ENCODE results near the gene AGAP1. TPM values are rescaled to one million over a fixed set of nuclear protein-coding genes. Genes with fewer than 3 reads are reported as not detected.

The AGAP1 gene
- total and polyA plus RNA-seq, 4 donors: 2.0 to 8.5 (median 5.4) TPM

DNA sequence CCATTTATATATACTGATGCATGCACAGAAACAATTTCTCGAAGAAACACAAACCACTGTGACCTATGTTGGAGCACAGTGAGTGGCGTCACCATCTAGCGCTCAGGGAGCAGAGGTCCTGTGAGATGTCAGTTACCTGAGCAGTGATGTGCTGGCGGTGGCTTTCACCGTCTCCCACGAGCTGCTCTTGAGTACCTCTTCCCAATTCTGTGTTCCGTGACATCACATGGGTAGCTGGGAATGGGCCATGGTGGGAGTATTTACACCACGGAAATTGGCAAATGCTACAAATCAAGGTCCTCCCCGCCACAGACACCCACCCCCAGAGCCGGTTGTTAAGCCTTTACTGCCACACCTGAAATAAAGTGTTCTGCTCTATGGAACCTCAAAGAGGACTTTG, 650.0 kb downstream of the AGAP1 start (continued):
- TF ChIP-seq, protein P1, sequence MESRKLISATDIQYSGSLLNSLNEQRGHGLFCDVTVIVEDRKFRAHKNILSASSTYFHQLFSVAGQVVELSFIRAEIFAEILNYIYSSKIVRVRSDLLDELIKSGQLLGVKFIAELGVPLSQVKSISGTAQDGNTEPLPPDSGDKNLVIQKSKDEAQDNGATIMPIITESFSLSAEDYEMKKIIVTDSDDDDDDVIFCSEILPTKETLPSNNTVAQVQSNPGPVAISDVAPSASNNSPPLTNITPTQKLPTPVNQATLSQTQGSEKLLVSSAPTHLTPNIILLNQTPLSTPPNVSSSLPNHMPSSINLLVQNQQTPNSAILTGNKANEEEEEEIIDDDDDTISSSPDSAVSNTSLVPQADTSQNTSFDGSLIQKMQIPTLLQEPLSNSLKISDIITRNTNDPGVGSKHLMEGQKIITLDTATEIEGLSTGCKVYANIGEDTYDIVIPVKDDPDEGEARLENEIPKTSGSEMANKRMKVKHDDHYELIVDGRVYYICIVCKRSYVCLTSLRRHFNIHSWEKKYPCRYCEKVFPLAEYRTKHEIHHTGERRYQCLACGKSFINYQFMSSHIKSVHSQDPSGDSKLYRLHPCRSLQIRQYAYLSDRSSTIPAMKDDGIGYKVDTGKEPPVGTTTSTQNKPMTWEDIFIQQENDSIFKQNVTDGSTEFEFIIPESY (IDR thresholded peaks at IDR 0.05): no peak
- no peak for TF ChIP-seq RXRA (IDR thresholded peaks at IDR 0.05)
- no peak for TF ChIP-seq FOXA1 (IDR thresholded peaks at IDR 0.05)
- TF ChIP-seq RAD21 (IDR thresholded peaks at IDR 0.05): no peak
- TF ChIP-seq NR2F2 (IDR thresholded peaks at IDR 0.05): no peak
- no peak for TF ChIP-seq HNF4A (conservative IDR thresholded peaks at IDR 0.05)

GRCh38 chr2:236146436-236146835, 652.6 kb downstream of the AGAP1 start:
- Histone ChIP-seq H3K9me3 (ENCODE audit: control insufficient read depth in 4 of 4, low read length in 3 of 4) (peaks cover 0 to 8% (median 2%) of the 10 kb centered on the region in 4 donors), H3K9ac (ENCODE audit: low read depth in 1 of 2, low read length in 2 of 2) (no peak overlapping the region), H3K36me3 (ENCODE audit: control insufficient read depth in 4 of 4, insufficient read depth in 3 of 4, low read depth in 1 of 4, low read length in 3 of 4) (no peaks in the 10 kb centered on the region), H3K4me1 (ENCODE audit: control insufficient read depth in 4 of 4, insufficient read depth in 4 of 4, low read length in 3 of 4) (no peaks in the 10 kb centered on the region), H3K27me3 (ENCODE audit: control insufficient read depth in 4 of 4, insufficient read depth in 4 of 4, low read length in 3 of 4) (no peaks in the 10 kb centered on the region), H3K27ac (ENCODE audit: low read depth in 1 of 2, low read length in 2 of 2) (no peak overlapping the region), H3K4me3 (ENCODE audit: low read depth in 1 of 3, low read length in 3 of 3) (no peak overlapping the region)
- WGBS: 92% methylated on average over 7 of the region's 7 CpGs
- no peak for DNase-seq (ENCODE audit: low spot score)
- TF ChIP-seq HNF4G (IDR thresholded peaks at IDR 0.05): no peak
- no peak for TF ChIP-seq RXRA (IDR thresholded peaks at IDR 0.05)
- TF ChIP-seq NR2F2 (IDR thresholded peaks at IDR 0.05): no peak
- TF ChIP-seq HNF4A (conservative IDR thresholded peaks at IDR 0.05): no peak
- no peak for TF ChIP-seq FOXA2 (IDR thresholded peaks at IDR 0.05)
- TF ChIP-seq, protein P2, sequence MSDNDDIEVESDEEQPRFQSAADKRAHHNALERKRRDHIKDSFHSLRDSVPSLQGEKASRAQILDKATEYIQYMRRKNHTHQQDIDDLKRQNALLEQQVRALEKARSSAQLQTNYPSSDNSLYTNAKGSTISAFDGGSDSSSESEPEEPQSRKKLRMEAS (IDR thresholded peaks at IDR 0.05): no peak
- TF ChIP-seq, protein P3, sequence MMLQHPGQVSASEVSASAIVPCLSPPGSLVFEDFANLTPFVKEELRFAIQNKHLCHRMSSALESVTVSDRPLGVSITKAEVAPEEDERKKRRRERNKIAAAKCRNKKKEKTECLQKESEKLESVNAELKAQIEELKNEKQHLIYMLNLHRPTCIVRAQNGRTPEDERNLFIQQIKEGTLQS (IDR thresholded peaks at IDR 0.05): no peak
- no peak for TF ChIP-seq JUND (IDR thresholded peaks at IDR 0.05)
- TF ChIP-seq GABPA (IDR thresholded peaks at IDR 0.05 in 1 of 2, conservative IDR thresholded peaks at IDR 0.05 in 1 of 2): no peak
- TF ChIP-seq FOXA1 (IDR thresholded peaks at IDR 0.05): no peak
- no peak for TF ChIP-seq CTCF (IDR thresholded peaks at IDR 0.05; ENCODE audit: low read depth, low read length, missing input control)
- TF ChIP-seq RAD21 (IDR thresholded peaks at IDR 0.05): no peak
- TF ChIP-seq EGR1 (IDR thresholded peaks at IDR 0.05; ENCODE audit: low read depth in 2 of 2): no peak

GRCh38 chr2:236155406-236155805, 661.6 kb downstream of the AGAP1 start:
- no peak overlapping the region for H3K27ac ChIP-seq (ENCODE audit: low read depth in 1 of 2, low read length in 2 of 2)
- H3K9ac ChIP-seq (ENCODE audit: low read depth in 1 of 2, low read length in 2 of 2): no peak overlapping the region
- TF ChIP-seq FOXA2 (IDR thresholded peaks at IDR 0.05) (no peak), CTCF (IDR thresholded peaks at IDR 0.05; ENCODE audit: low read depth, low read length, missing input control) (no peak), RXRA (IDR thresholded peaks at IDR 0.05) (no peak)
- H3K36me3 ChIP-seq (ENCODE audit: control insufficient read depth in 4 of 4, insufficient read depth in 3 of 4, low read depth in 1 of 4, low read length in 3 of 4): no peaks in the 10 kb centered on the region
- peaks cover 2 to 14% (median 5%) of the 10 kb centered on the region in 4 donors for H3K9me3 ChIP-seq (ENCODE audit: control insufficient read depth in 4 of 4, low read length in 3 of 4)
- no peak for DNase-seq (ENCODE audit: low spot score)
- H3K4me1 ChIP-seq (ENCODE audit: control insufficient read depth in 4 of 4, insufficient read depth in 4 of 4, low read length in 3 of 4): no peaks in the 10 kb centered on the region
- H3K27me3 ChIP-seq (ENCODE audit: control insufficient read depth in 4 of 4, insufficient read depth in 4 of 4, low read length in 3 of 4): peaks cover 0 to 7% (median 3%) of the 10 kb centered on the region in 4 donors
- WGBS: 84% methylated on average over 3 of the region's 3 CpGs
- no peak overlapping the region for H3K4me3 ChIP-seq (ENCODE audit: low read depth in 1 of 3, low read length in 3 of 3)

All from liver (tissue), 9 donors.